Measurements from ENCODE around the gene HIVEP3.

GRCh38 chr1:41819069-41819468 is 99.7 kb downstream of the HIVEP3 start:
- no peak for TF ChIP-seq CTCF (IDR thresholded peaks at IDR 0.05)
- TF ChIP-seq, protein P1, sequence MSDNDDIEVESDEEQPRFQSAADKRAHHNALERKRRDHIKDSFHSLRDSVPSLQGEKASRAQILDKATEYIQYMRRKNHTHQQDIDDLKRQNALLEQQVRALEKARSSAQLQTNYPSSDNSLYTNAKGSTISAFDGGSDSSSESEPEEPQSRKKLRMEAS (CRISPR knock-in tag; IDR thresholded peaks at IDR 0.05), result no peak
- TF ChIP-seq CREB1 (CRISPR knock-in tag; IDR thresholded peaks at IDR 0.05), result no peak
- TF ChIP-seq SMAD3 (CRISPR knock-in tag; IDR thresholded peaks at IDR 0.05; ENCODE audit: borderline replicate concordance), result no peak
- no peak for TF ChIP-seq TEAD4 (CRISPR knock-in tag; IDR thresholded peaks at IDR 0.05)

All from WTC11 (cell line).